H1 (cell line): ENCODE measurements around the gene ALDH1L2. TPM values are rescaled to one million over a fixed set of nuclear protein-coding genes. Genes with fewer than 3 reads are reported as not detected.

Experiments used
- CTCF ChIA-PET: fragments of 300-600 bp; sonication (Branson Sonifier 250); formaldehyde crosslinking; loops from one replicate; lab custom pipeline; 2021; ENCODE audit not compliant: partially characterized antibody; lab: Charles Lee
- POLR2A ChIA-PET: fragments of 300-600 bp; sonication (Branson Sonifier 250); formaldehyde crosslinking; loops from one replicate; lab custom pipeline; 2021; ENCODE audit warnings: inconsistent platforms; ENCODE audit not compliant: partially characterized antibody; lab: Charles Lee
- DNase-seq, 2 experiments: peaks; one replicate each; pipeline versions ENCODE4 v3.0.0 to v3.0.0-alpha.2; 2010 to 2022; ENCODE audit warnings: low spot score in 2 of 2, low read depth in 1 of 2, mixed read lengths in 1 of 2
- FAIRE-seq: peaks from 2 replicates; lab custom pipeline; 2011; peaks lifted over from hg19 to GRCh38; lab: Jason Lieb, UNC
- H2AFZ ChIP-seq: 2 replicates; pipeline ENCODE4 v1.8.1; 2012; ENCODE audit warnings: low read length, inconsistent platforms
- H2AK5ac ChIP-seq: 2 replicates; pipeline ENCODE4 v1.6.1; 2013; ENCODE audit warnings: low read depth, low read length
- H2BK120ac ChIP-seq: replicated peaks from 2 replicates; pipeline ENCODE3; 2013; ENCODE audit warnings: low read depth, low read length, inconsistent platforms
- H2BK12ac ChIP-seq: 2 replicates; pipeline ENCODE4 v1.6.1; 2013; ENCODE audit warnings: low read depth, low read length
- H2BK15ac ChIP-seq: 2 replicates; pipeline ENCODE4 v1.6.1; 2013; ENCODE audit warnings: low read length
- H2BK20ac ChIP-seq: 2 replicates; pipeline ENCODE4 v1.6.1; 2013; ENCODE audit warnings: low read length
- H2BK5ac ChIP-seq: 2 replicates; pipeline ENCODE4 v1.6.1; 2013; ENCODE audit warnings: low read depth, low read length
- H3K14ac ChIP-seq: 2 replicates; pipeline ENCODE4 v1.6.1; 2013; ENCODE audit warnings: inconsistent platforms; ENCODE audit not compliant: insufficient read length
- H3K18ac ChIP-seq: 2 replicates; pipeline ENCODE4 v1.6.1; 2013; ENCODE audit warnings: low read length; ENCODE audit errors: extremely low read depth
- H3K23ac ChIP-seq: 2 replicates; pipeline ENCODE4 v1.6.1; 2013; ENCODE audit warnings: inconsistent platforms; ENCODE audit not compliant: insufficient read length
- H3K23me2 ChIP-seq: 2 replicates; pipeline ENCODE4 v1.6.1; 2013; ENCODE audit warnings: low read depth, low read length
- H3K27ac ChIP-seq: 2 replicates; pipeline ENCODE4 v1.6.1; 2011; ENCODE audit warnings: low read depth, low read length, inconsistent platforms
- H3K27me3 ChIP-seq, 4 experiments: replicated peaks in 1 of 4; 1 replicate in 1 of 4; 2 replicates in 3 of 4; pipeline versions ENCODE4 v1.6.1 to v1.8.1; 2011 to 2013; ENCODE audit warnings: low read length in 3 of 4, mild to moderate bottlenecking in 3 of 4, inconsistent platforms in 2 of 4, mixed read lengths in 2 of 4, moderate library complexity in 1 of 4; ENCODE audit not compliant: control insufficient read depth in 3 of 4, insufficient read depth in 3 of 4; ENCODE audit errors: extremely low read depth in 1 of 4
- H3K36me3 ChIP-seq, 4 experiments: 2 replicates each; pipeline versions ENCODE4 v1.6.1 to v1.8.1; 2011 to 2013; ENCODE audit warnings: mild to moderate bottlenecking in 4 of 4, low read length in 3 of 4, moderate library complexity in 2 of 4, control low read depth in 1 of 4, inconsistent platforms in 1 of 4; ENCODE audit not compliant: insufficient read depth in 4 of 4, control insufficient read depth in 2 of 4
- H3K4ac ChIP-seq: replicated peaks from 2 replicates; pipeline ENCODE3; 2013; ENCODE audit warnings: low read length, low read depth, mixed read lengths, inconsistent platforms; ENCODE audit not compliant: insufficient read length
- H3K4me1 ChIP-seq, 4 experiments: replicated peaks in 1 of 4; 1 replicate in 1 of 4; 2 replicates in 3 of 4; pipeline versions ENCODE4 v1.6.1 to v1.8.1; 2011 to 2013; ENCODE audit warnings: low read length in 3 of 4, inconsistent platforms in 2 of 4, mixed read lengths in 1 of 4; ENCODE audit not compliant: insufficient read depth in 4 of 4, control insufficient read depth in 3 of 4
- H3K4me2 ChIP-seq, 2 experiments: 2 replicates each; pipeline versions ENCODE4 v1.6.1 to v1.8.1; 2011 to 2013; ENCODE audit warnings: low read depth in 2 of 2, low read length in 2 of 2, control low read depth in 1 of 2, inconsistent platforms in 1 of 2, mild to moderate bottlenecking in 1 of 2; ENCODE audit not compliant: insufficient read depth in 1 of 2
- H3K4me3 ChIP-seq, 4 experiments: fragments of 200-600, 300-600 bp in 1 of 4; sonication (generic), shearing (Covaris generic), sonication (Bioruptor Twin) in 1 of 4; 2 replicates each; pipeline versions ENCODE4 v1.5.1 to v1.8.1; 2011 to 2016; ENCODE audit warnings: low read length in 4 of 4, low read depth in 3 of 4, control low read depth in 2 of 4, inconsistent platforms in 2 of 4, mild to moderate bottlenecking in 2 of 4, mixed read lengths in 1 of 4, moderate library complexity in 1 of 4; ENCODE audit not compliant: insufficient read depth in 2 of 4; ENCODE audit errors: extremely low read depth in 1 of 4
- H3K56ac ChIP-seq: replicated peaks from 2 replicates; pipeline ENCODE3; 2013; ENCODE audit warnings: low read depth, mild to moderate bottlenecking, mixed read lengths, low read length, inconsistent platforms; ENCODE audit not compliant: insufficient read length
- H3K79me1 ChIP-seq: 2 replicates; pipeline ENCODE4 v1.6.1; 2013; ENCODE audit warnings: low read depth, low read length, control low read depth
- H3K79me2 ChIP-seq, 2 experiments: 2 replicates each; pipeline versions ENCODE4 v1.6.1 to v1.8.1; 2012 to 2013; ENCODE audit warnings: low read length in 2 of 2, mild to moderate bottlenecking in 2 of 2, inconsistent platforms in 1 of 2; ENCODE audit not compliant: insufficient read depth in 2 of 2, control insufficient read depth in 1 of 2
- H3K9ac ChIP-seq, 4 experiments: replicated peaks in 1 of 4; 1 replicate in 1 of 4; 2 replicates in 3 of 4; pipeline versions ENCODE4 v1.6.1 to v1.8.1; 2011 to 2013; ENCODE audit warnings: low read depth in 3 of 4, low read length in 3 of 4, control low read depth in 2 of 4, mild to moderate bottlenecking in 2 of 4, moderate library complexity in 2 of 4, inconsistent platforms in 1 of 4; ENCODE audit errors: extremely low read depth in 1 of 4
- H3K9me3 ChIP-seq, 2 experiments: 2 replicates each; pipeline versions ENCODE4 v1.6.1 to v1.8.1; 2012 to 2013; ENCODE audit warnings: mild to moderate bottlenecking in 2 of 2, moderate library complexity in 2 of 2, control low read depth in 1 of 2, inconsistent platforms in 1 of 2, low read depth in 1 of 2, low read length in 1 of 2, mixed read lengths in 1 of 2; ENCODE audit not compliant: insufficient read depth in 2 of 2
- H4K20me1 ChIP-seq, 2 experiments: replicated peaks in 1 of 2; 2 replicates each; pipeline versions ENCODE3 to v1.8.1; 2011 to 2013; ENCODE audit warnings: inconsistent platforms in 2 of 2, low read length in 2 of 2, mild to moderate bottlenecking in 1 of 2; ENCODE audit not compliant: insufficient read depth in 2 of 2, control insufficient read depth in 1 of 2
- H4K5ac ChIP-seq: 2 replicates; pipeline ENCODE4 v1.6.1; 2013; ENCODE audit warnings: low read length, low read depth, mixed read lengths, inconsistent platforms; ENCODE audit not compliant: insufficient read length
- H4K8ac ChIP-seq: 2 replicates; pipeline ENCODE4 v1.8.0; 2013; ENCODE audit warnings: mild to moderate bottlenecking, moderate library complexity, low read length, inconsistent platforms; ENCODE audit not compliant: insufficient read depth; ENCODE audit errors: extremely low read depth
- H4K91ac ChIP-seq: replicated peaks from 2 replicates; pipeline ENCODE3; 2013; ENCODE audit warnings: low read length, mixed read lengths, inconsistent platforms; ENCODE audit not compliant: insufficient read length
- CREB1 ChIP-seq: IDR thresholded peaks from 2 replicates; pipeline ENCODE4 v1.6.1; 2012; ENCODE audit warnings: inconsistent platforms
- FOSL1 ChIP-seq: IDR thresholded peaks from 2 replicates; pipeline ENCODE4 v1.6.1; 2011; ENCODE audit warnings: mild to moderate bottlenecking, low read depth, low read length, moderate library complexity; ENCODE audit not compliant: insufficient read depth
- PHF8 ChIP-seq: fragments of 200-600 bp; sonication (generic); conservative IDR thresholded peaks from 2 replicates; pipeline ENCODE4 v1.7.1; 2012; ENCODE audit warnings: low read depth, mild to moderate bottlenecking, inconsistent platforms, low read length, moderate library complexity
- POLR2A ChIP-seq, 2 experiments: IDR thresholded peaks; 1 replicate in 1 of 2; 2 replicates in 1 of 2; pipeline ENCODE4 v1.6.1; 2011; ENCODE audit warnings: low read depth in 2 of 2, low read length in 2 of 2, mild to moderate bottlenecking in 2 of 2; ENCODE audit errors: control extremely low read depth in 1 of 2
- POLR2AphosphoS5 ChIP-seq: IDR thresholded peaks from 2 replicates; pipeline ENCODE4 v1.6.1; 2011; ENCODE audit warnings: low read depth, low read length
- RAD21 ChIP-seq, 2 experiments: IDR thresholded peaks in 1 of 2; conservative IDR thresholded peaks in 1 of 2; 2 replicates each; pipeline ENCODE4 v1.6.1; 2011; ENCODE audit warnings: low read depth in 2 of 2, low read length in 2 of 2, improper control_type of control experiment in 1 of 2, inconsistent platforms in 1 of 2, mild to moderate bottlenecking in 1 of 2, moderate library complexity in 1 of 2
- WGBS, 2 experiments: shearing (Covaris generic) in 1 of 2; methylation state at CpG; one replicate each; pipeline versions ENCODE4 v1.1.6 to v1.1.7; 2013 to 2015; ENCODE audit warnings: low lambda C conversion rate in 2 of 2, mixed read lengths in 2 of 2, inconsistent platforms in 1 of 2, low coverage in 1 of 2, missing lambda C conversion rate in 1 of 2; ENCODE audit not compliant: insufficient replicate concordance in 2 of 2, insufficient coverage in 1 of 2, insufficient read length in 1 of 2; ENCODE audit errors: extremely low coverage in 1 of 2, missing lambda C conversion rate in 1 of 2; 5-methylcytosine and 5-hydroxymethylcytosine counted together
- polyA plus RNA-seq, 7 experiments: library from polyadenylated mRNA; depleted of rRNA in 3 of 7; stranded (reverse) in 5 of 7; unstranded in 2 of 7; fragments of >200 nt in 5 of 7; fragments of 200-250 nt in 2 of 7; gene quantifications; 1 replicate in 5 of 7; 2 replicates in 1 of 7; 4 replicates in 1 of 7; pipeline versions ENCODE4 v1.2.1 to v1.2.3, GENCODE V29; 2011 to 2013; ENCODE audit warnings: missing spikeins in 2 of 7, mixed read lengths in 2 of 7
- total RNA-seq: library from RNA; stranded (reverse); fragmentation: NEBNext Ultra II Directional; extraction: Animal tissue kit (Norgen Biotek cat#: 25700); gene quantifications from 2 replicates; pipeline ENCODE4 v1.2.1, GENCODE V29; 2021

ALDH1L2 gene
- total and polyA plus RNA-seq, 2 of the 8 experiments (the other 6 are each of a cell fraction or from before 2014, with no cell fraction given): 3.7 to 7.2 TPM

DNA sequence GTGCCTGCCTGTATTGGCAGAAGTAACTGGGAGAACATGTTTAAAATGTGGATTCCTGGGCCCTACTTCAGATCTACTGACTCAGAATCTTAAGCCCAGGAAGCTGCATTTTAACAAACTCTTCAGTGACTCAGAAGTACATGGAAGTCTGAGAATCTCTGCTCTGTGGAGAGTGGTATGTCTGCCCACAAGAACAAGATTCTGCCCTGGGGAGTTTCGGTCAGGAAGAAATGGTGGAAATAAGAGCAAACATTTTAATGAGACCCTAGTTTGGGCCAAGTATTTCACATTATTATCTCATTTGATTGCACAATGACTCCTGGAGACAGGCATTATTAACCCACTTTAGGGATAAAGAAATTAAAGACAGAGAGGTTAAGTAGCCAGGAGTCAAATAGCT, 8.2 kb downstream of the ALDH1L2 start:
- DNase-seq (no peak), FAIRE-seq (no peak)
- H3K36me3 ChIP-seq: no peaks in the 10 kb centered on the region
- POLR2A ChIA-PET: interaction anchor here (1.4 kb wide), 1 partner anchor 9 kb away, joined by 5 read pairs; no protein-coding TSS in a partner anchor
- H3K27ac ChIP-seq: no peak overlapping the region
- H2BK120ac ChIP-seq: no peak overlapping the region
- H2BK12ac ChIP-seq: no peak overlapping the region
- H2BK5ac ChIP-seq: no peak overlapping the region
- H2AFZ ChIP-seq: no peak overlapping the region
- H3K9ac ChIP-seq: no peak overlapping the region
- H2AK5ac ChIP-seq: no peak overlapping the region
- no peaks in the 10 kb centered on the region for H3K27me3 ChIP-seq
- WGBS, 2 experiments: 95% methylated on average over 1 of the region's 1 CpG; no CpG with 5 or more reads in 1 of the 2 experiments
- H3K4me1 ChIP-seq: no peaks in the 10 kb centered on the region
- H4K5ac ChIP-seq: no peak overlapping the region
- no peak overlapping the region for H3K4ac ChIP-seq
- no peak overlapping the region for H3K4me3 ChIP-seq
- no peak overlapping the region for H3K4me2 ChIP-seq
- H3K18ac ChIP-seq: no peak overlapping the region
- no peak overlapping the region for H2BK15ac ChIP-seq
- no peak overlapping the region for H4K8ac ChIP-seq
- no peaks in the 10 kb centered on the region for H3K79me1 ChIP-seq
- CTCF ChIA-PET: no interaction called here
- H3K79me2 ChIP-seq: no peaks in the 10 kb centered on the region
- TF ChIP-seq PHF8 (no peak), FOSL1 (no peak), RAD21 (IDR thresholded peaks at IDR 0.05 in 1 of 2, conservative IDR thresholded peaks at IDR 0.05 in 1 of 2; ENCODE audit: low read depth in 2 of 2, low read length in 2 of 2) (no peak), POLR2A (IDR thresholded peaks at IDR 0.05; ENCODE audit: control extremely low read depth in 1 of 2, low read depth in 2 of 2, low read length in 2 of 2) (no peak), POLR2AphosphoS5 (no peak), CREB1 (no peak)
- no peak overlapping the region for H2BK20ac ChIP-seq
- no peaks in the 10 kb centered on the region for H3K23me2 ChIP-seq
- no peak overlapping the region for H3K14ac ChIP-seq
- no peak overlapping the region for H3K23ac ChIP-seq
- no peak overlapping the region for H3K56ac ChIP-seq
- H3K9me3 ChIP-seq: no peaks in the 10 kb centered on the region
- H4K20me1 ChIP-seq: no peaks in the 10 kb centered on the region
- H4K91ac ChIP-seq: no peak overlapping the region
